ENCODE results near the gene TRPV6.

The TRPV6 gene

DNA sequence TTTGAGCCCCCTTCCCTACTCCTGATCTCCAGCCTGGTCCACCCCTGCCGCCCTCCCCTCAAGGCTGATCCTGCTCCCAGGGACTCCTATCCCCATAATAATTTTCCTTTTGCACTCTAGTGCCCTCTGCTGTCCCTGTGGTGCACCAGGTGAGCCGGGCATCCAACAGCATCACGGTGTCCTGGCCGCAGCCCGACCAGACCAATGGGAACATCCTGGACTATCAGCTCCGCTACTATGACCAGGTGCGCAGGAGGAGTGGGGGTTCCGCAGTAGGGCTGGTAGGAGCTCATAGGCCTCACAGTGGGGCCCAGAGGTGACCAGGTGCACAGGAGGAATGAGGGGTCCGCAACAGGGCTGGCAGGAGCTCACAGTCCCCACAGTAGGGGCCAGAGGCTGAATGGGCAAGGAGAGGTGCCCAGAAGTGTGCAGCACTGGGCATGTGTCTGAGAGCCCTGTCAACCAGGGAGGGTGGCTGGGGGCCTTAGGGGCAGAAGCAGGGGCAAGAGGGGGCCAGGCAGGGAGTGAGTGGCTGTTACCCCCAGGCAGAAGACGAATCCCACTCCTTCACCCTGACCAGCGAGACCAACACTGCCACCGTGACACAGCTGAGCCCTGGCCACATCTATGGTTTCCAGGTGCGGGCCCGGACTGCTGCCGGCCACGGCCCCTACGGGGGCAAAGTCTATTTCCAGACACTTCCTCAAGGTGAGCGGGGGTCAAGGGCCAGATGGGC, 19.0 kb downstream of the TRPV6 start:
- no peaks in the 10 kb centered on the region for H3K36me3 ChIP-seq (replicated peaks)
- in situ Hi-C loops (cut with MboI; ENCODE audit: low sequenced_read_pairs), result no loop called here
- peak; percentile 18 to 65 for DNase-seq (ENCODE audit: low spot score in 2 of 2)
- H3K27me3 ChIP-seq (ENCODE audit: low read depth), result 0 out of 2 replicates have a peak, but pooled peaks cover 4% of the 10 kb centered on the region
- no peaks in the 10 kb centered on the region for H3K9me3 ChIP-seq
- H3K4me1 ChIP-seq, result peaks cover 4% of the 10 kb centered on the region; the same call in 1 of the 2 replicates
- no peak overlapping the region for H3K4me3 ChIP-seq

DNA sequence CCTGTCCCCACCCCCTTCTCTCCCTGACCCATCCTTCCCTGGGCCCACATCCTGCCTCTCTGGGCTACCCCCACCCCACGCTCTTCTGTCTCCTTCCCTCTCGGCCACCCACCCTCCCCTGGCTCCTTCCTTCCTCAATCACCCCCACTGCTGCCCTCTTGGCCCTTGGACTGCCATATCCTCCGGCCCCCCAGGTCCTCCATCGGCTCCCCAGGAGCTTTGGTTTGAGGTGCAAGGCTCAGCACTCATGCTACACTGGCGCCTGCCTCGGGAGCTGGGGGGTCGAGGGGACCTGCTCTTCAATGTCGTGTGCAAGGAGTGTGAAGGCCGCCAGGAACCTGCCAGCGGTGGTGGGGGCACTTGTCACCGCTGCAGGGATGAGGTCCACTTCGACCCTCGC, 19.8 kb downstream of the TRPV6 start:
- H3K9me3 ChIP-seq, result no peaks in the 10 kb centered on the region
- H3K36me3 ChIP-seq (replicated peaks), result no peaks in the 10 kb centered on the region
- DNase-seq (ENCODE audit: low spot score in 2 of 2), result no peak
- in situ Hi-C loops (cut with MboI; ENCODE audit: low sequenced_read_pairs), result no loop called here
- H3K4me3 ChIP-seq, result no peak overlapping the region
- peaks cover 7% of the 10 kb centered on the region; the same call in 1 of the 2 replicates for H3K4me1 ChIP-seq
- H3K27me3 ChIP-seq (ENCODE audit: low read depth), result 0 out of 2 replicates have a peak, but pooled peaks cover 4% of the 10 kb centered on the region

DNA sequence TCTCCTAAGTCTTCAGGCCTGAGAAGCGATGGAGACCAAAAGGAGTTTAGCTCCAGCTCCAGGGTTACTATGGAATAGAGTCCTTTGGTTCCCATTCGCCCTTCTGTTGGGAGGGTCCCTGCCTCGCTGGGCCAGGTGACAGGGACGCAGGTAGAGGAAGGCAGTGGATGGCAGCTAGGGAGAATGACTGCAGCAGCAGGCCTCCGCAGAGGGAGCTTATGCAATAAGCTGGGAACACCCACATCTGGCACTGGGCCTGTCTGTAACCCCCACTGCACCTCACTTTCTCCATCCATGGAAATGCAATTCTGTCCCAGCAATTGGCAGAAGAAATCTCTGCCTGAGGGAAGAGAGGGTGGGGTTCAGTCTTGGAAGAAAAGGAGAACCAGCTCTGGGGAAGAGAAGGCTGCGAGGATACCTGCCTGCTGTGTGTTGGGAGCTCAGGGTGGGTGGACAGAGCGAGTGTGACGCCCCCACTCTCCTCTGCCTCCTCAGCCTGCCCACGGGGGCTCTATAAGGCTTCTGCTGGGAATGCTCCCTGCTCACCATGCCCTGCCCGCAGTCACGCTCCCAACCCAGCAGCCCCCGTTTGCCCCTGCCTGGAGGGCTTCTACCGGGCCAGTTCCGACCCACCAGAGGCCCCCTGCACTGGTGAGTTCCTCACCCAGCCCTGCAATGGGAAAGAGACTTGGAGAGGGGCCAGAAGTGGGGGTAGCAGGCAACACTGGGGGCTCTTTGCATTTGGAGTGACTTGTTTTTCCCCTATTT, 20.4 kb downstream of the TRPV6 start:
- no peaks in the 10 kb centered on the region for H3K36me3 ChIP-seq (replicated peaks)

DNA sequence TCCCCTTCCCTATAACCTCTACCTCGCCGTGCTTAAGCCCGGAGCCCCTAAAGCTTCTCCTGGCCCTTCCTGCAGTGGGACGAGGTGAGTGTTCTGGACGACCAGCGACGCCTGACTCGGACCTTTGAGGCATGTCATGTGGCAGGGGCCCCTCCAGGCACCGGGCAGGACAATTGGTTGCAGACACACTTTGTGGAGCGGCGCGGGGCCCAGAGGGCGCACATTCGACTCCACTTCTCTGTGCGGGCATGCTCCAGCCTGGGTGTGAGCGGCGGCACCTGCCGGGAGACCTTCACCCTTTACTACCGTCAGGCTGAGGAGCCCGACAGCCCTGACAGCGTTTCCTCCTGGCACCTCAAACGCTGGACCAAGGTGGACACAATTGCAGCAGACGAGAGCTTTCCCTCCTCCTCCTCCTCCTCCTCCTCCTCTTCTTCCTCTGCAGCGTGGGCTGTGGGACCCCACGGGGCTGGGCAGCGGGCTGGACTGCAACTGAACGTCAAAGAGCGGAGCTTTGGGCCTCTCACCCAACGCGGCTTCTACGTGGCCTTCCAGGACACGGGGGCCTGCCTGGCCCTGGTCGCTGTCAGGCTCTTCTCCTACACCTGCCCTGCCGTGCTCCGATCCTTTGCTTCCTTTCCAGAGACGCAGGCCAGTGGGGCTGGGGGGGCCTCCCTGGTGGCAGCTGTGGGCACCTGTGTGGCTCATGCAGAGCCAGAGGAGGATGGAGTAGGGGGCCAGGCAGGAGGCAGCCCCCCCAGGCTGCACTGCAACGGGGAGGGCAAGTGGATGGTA, 21.5 kb downstream of the TRPV6 start:
- DNase-seq (ENCODE audit: low spot score in 2 of 2), result no peak
- H3K4me1 ChIP-seq, result peaks cover 7% of the 10 kb centered on the region; the same call in 1 of the 2 replicates
- H3K36me3 ChIP-seq (replicated peaks), result no peaks in the 10 kb centered on the region
- 0 out of 2 replicates have a peak, but pooled peaks cover 4% of the 10 kb centered on the region for H3K27me3 ChIP-seq (ENCODE audit: low read depth)
- H3K4me3 ChIP-seq, result no peak overlapping the region
- in situ Hi-C loops (cut with MboI; ENCODE audit: low sequenced_read_pairs), result no loop called here
- no peaks in the 10 kb centered on the region; the same call in 1 of the 2 replicates for H3K9me3 ChIP-seq

More for the DNA sequence above, 20.4 kb downstream of the TRPV6 start:
- in situ Hi-C loops (cut with MboI; ENCODE audit: low sequenced_read_pairs), result no loop called here
- 0 out of 2 replicates have a peak, but pooled peaks cover 4% of the 10 kb centered on the region for H3K27me3 ChIP-seq (ENCODE audit: low read depth)
- H3K9me3 ChIP-seq, result no peaks in the 10 kb centered on the region; the same call in 1 of the 2 replicates
- no peak for DNase-seq (ENCODE audit: low spot score in 2 of 2)
- no peak overlapping the region for H3K4me3 ChIP-seq
- peaks cover 7% of the 10 kb centered on the region; the same call in 1 of the 2 replicates for H3K4me1 ChIP-seq

DNA sequence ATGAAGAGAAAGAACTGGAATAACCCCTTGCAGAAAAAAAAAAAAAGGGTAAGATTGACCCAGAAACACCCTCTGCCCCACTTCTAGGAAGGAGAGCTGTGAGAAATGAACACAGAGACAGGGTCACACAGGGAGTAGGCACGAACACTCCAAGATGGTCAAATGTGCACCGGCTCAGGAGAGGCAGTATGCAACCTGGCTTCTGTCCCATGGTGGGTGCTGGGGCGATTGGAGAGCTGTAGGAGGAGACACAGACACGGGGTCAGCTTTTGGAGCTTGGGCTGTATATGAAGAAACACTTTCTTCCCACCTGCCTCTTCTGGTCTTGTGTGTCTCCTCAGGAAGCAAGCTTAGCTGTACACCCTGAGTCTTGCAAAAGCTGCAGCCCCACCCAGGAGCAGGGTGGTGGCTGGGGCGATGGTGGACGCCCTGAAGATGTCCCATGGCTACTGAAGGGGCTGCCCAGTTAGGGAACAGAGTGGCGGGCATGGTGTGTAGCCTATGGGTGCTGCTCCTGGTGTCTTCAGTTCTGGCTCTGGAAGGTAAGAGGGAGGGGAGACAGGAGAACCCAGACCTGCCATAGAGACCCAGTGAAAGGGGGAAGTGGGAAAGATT, 22.7 kb downstream of the TRPV6 start:
- 0 out of 2 replicates have a peak, but pooled peaks cover 4% of the 10 kb centered on the region for H3K27me3 ChIP-seq (ENCODE audit: low read depth)
- H3K4me3 ChIP-seq, result no peak overlapping the region
- in situ Hi-C loops (cut with MboI; ENCODE audit: low sequenced_read_pairs), result no loop called here
- no peaks in the 10 kb centered on the region for H3K36me3 ChIP-seq (replicated peaks)
- peaks cover 7% of the 10 kb centered on the region; the same call in 1 of the 2 replicates for H3K4me1 ChIP-seq
- no peaks in the 10 kb centered on the region; the same call in 1 of the 2 replicates for H3K9me3 ChIP-seq
- no peak for DNase-seq (ENCODE audit: low spot score in 2 of 2)

DNA sequence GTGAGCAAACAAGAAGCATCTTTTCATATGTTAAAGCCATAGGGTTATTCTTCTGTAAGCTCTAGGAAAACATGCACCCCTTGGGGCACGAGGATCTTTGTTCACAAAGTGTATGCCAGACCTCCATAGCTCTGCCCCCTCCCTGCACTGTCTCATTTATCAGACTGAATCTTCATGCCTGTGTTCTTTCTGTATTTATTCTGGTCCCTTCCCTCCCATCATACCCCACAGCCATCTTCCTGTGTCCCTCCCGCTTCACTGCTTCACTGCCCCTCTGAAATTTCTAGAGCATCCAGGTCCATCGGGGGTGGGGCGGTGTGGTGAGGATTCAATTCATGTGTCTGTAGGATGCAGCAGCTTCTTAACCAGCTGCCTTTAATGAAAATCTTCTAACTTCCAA, 23.2 kb downstream of the TRPV6 start:
- Histone ChIP-seq H3K4me1 (peaks cover 7% of the 10 kb centered on the region; the same call in 1 of the 2 replicates), H3K36me3 (replicated peaks) (no peaks in the 10 kb centered on the region), H3K9me3 (no peaks in the 10 kb centered on the region; the same call in 1 of the 2 replicates), H3K4me3 (no peak overlapping the region), H3K27me3 (ENCODE audit: low read depth) (0 out of 2 replicates have a peak, but pooled peaks cover 4% of the 10 kb centered on the region)
- in situ Hi-C loops (cut with MboI; ENCODE audit: low sequenced_read_pairs), result no loop called here
- DNase-seq (ENCODE audit: low spot score in 2 of 2), result peak; percentile 73 to 82

DNA sequence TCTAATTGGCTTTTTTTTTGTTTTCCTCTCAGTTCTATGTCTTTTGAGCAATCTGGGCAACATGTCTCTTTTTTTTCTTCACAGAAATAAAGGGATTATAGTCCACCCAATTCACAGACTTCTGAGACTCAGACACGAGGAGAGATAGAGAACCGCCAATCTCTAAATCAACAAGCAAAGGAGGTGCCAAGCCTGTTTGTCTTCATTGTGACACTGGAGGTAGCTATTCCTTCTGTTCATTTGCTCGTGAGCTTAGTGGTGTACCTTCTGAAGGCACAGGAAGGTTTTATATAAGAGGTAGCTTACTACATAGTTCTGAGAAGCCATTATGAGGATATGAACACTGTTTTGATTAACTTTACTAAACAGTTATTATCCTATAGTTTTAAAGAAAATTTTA, 24.6 kb downstream of the TRPV6 start:
- Histone ChIP-seq H3K9me3 (no peaks in the 10 kb centered on the region; the same call in 1 of the 2 replicates), H3K4me3 (no peak overlapping the region), H3K27me3 (ENCODE audit: low read depth) (0 out of 2 replicates have a peak, but pooled peaks cover 4% of the 10 kb centered on the region), H3K36me3 (replicated peaks) (no peaks in the 10 kb centered on the region), H3K4me1 (peaks cover 7% of the 10 kb centered on the region; the same call in 1 of the 2 replicates)
- no peak for DNase-seq (ENCODE audit: low spot score in 2 of 2)
- in situ Hi-C loops (cut with MboI; ENCODE audit: low sequenced_read_pairs), result no loop called here

DNA sequence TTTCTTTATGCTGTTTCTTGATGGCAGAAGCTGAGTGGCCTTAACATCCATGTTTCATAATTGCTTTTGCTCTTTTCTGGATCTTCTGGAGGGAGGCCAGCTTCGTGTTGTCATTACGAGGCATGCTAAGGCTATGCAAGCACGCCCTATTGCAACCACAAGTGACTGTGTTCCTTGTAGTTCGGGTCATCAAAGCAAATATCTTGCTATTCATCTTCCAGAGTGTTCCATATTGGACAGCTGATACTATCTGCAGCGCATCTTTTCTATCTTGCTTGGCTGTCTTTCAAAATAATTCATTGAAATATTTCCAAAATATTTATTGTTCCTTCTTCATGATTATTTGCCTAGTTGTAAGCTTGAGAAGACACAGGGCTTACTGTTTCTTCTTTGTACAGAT, 25.7 kb downstream of the TRPV6 start:
- Histone ChIP-seq H3K27me3 (ENCODE audit: low read depth) (no peaks in the 10 kb centered on the region), H3K36me3 (replicated peaks) (no peaks in the 10 kb centered on the region), H3K9me3 (no peaks in the 10 kb centered on the region; the same call in 1 of the 2 replicates), H3K4me1 (peaks cover 7% of the 10 kb centered on the region; the same call in 1 of the 2 replicates), H3K4me3 (no peak overlapping the region)
- no peak for DNase-seq (ENCODE audit: low spot score in 2 of 2)
- in situ Hi-C loops (cut with MboI; ENCODE audit: low sequenced_read_pairs), result loop anchor here (10.0 kb wide), 2 partner anchors 145 to 355 kb away; no protein-coding TSS in a partner anchor

DNA sequence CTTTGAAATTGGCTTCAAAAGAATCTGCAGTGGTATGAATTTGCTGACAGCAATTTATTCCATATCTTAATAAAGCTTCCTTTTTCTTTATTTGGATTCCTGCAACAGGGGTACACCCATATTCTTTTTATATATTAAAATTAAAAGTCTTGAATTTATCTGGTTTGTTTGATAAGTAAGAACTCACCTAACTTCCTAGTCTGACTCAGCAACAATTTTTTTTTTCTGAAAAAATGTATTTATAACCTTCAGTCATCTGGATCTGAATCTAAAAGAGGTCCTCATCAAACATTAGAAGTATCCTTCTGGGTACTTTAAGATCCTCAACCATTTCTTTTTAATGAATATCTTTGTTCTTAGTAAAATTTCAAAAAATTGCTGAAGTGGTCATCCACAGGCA, 26.1 kb downstream of the TRPV6 start:
- DNase-seq (ENCODE audit: low spot score in 2 of 2), result no peak
- Histone ChIP-seq H3K27me3 (ENCODE audit: low read depth) (no peaks in the 10 kb centered on the region), H3K4me3 (no peak overlapping the region), H3K9me3 (no peaks in the 10 kb centered on the region; the same call in 1 of the 2 replicates), H3K36me3 (replicated peaks) (no peaks in the 10 kb centered on the region), H3K4me1 (peaks cover 7% of the 10 kb centered on the region; the same call in 1 of the 2 replicates)
- in situ Hi-C loops (cut with MboI; ENCODE audit: low sequenced_read_pairs), result loop anchor here (10.0 kb wide), 2 partner anchors 145 to 355 kb away; no protein-coding TSS in a partner anchor

DNA sequence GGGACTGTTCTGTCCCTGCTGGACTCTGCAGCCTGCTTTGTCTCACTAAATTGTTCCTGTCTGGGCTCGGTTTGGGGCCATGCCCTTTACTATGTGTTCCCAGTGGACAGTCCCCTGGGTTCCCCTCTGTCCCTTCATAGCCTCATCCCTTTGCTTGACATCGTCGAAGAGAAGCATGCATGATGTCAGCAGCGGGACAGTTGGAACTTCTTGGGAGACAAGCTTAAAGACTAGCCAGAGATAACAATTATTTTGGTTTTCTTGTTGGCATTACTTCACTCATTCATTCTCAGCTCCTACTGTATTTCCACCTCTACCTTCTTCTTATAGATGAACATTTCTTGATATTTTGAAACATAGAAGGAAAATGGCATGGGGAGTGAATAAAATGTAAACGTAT, 27.9 kb downstream of the TRPV6 start:
- DNase-seq (ENCODE audit: low spot score in 2 of 2), result no peak
- Histone ChIP-seq H3K4me3 (no peak overlapping the region), H3K4me1 (peaks cover 7% of the 10 kb centered on the region; the same call in 1 of the 2 replicates), H3K9me3 (no peaks in the 10 kb centered on the region; the same call in 1 of the 2 replicates), H3K27me3 (ENCODE audit: low read depth) (no peaks in the 10 kb centered on the region; the same call in 1 of the 2 replicates), H3K36me3 (replicated peaks) (no peaks in the 10 kb centered on the region)
- in situ Hi-C loops (cut with MboI; ENCODE audit: low sequenced_read_pairs), result loop anchor here (10.0 kb wide), 2 partner anchors 147 to 357 kb away; no protein-coding TSS in a partner anchor

DNA sequence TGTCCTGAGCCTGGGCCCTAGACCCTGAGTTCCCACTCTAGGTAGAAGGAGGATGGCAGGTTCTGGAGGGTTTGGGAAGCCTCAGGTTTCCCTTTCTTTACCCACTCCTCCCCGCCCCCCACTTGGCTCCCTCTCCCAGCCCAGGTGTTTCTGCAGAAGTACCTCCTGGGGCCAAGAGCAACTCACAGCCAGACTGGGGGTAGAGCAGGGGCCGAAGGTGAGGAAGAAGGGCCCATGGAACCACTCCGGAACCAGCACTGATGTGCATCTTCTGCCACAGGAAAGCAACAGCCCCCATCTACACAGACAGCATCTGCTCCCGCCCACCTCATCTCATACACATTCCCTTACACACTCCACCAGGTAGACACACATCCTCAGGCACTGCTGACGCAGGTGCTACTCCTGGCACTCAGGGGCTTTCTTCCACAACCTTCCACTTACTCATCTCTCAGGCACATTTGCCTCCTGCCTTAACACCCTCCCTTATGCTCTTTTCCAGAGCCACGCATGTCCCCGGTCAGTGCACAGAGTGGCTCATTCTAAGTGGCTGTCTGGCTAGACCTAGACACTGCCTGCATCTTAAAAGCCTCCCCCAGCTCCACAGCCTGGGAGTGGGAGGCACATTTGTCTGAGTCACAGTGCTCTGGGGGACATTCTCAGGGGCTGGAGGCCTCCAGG, 28.8 kb downstream of the TRPV6 start:
- Histone ChIP-seq H3K4me3 (no peak overlapping the region), H3K9me3 (no peaks in the 10 kb centered on the region; the same call in 1 of the 2 replicates), H3K4me1 (peaks cover 5% of the 10 kb centered on the region; the same call in 1 of the 2 replicates), H3K36me3 (replicated peaks) (no peaks in the 10 kb centered on the region), H3K27me3 (ENCODE audit: low read depth) (peaks cover under 1% of the 10 kb centered on the region)
- in situ Hi-C loops (cut with MboI; ENCODE audit: low sequenced_read_pairs), result loop anchor here (10.0 kb wide), 2 partner anchors 148 to 358 kb away; no protein-coding TSS in a partner anchor
- DNase-seq (ENCODE audit: low spot score in 2 of 2), result no peak

Data from HAP-1 (cell line).